Fibroblast of pulmonary artery (primary cell): Measurements from ENCODE around the gene CCDC86.
A peak's percentile ranks its signal among the peaks of the same experiment; 100 is the strongest.

ENCODE experiments used
- DNase-seq: peaks from one replicate; pipeline ENCODE4 v3.0.0-alpha.2; 2010; ENCODE audit warnings: low read depth
- H3K4me3 ChIP-seq: replicated peaks from 2 replicates; pipeline ENCODE4 v1.5.1; 2011; ENCODE audit warnings: low read depth, mild to moderate bottlenecking, control low read depth, low read length, moderate library complexity
- TF ChIP-seq, protein P1 (sequence below): IDR thresholded peaks from 2 replicates; pipeline ENCODE4 v1.5.1; 2011; ENCODE audit warnings: mild to moderate bottlenecking, control low read depth, low read length, inconsistent platforms; ENCODE audit errors: missing control alignments

Gene CCDC86

DNA sequence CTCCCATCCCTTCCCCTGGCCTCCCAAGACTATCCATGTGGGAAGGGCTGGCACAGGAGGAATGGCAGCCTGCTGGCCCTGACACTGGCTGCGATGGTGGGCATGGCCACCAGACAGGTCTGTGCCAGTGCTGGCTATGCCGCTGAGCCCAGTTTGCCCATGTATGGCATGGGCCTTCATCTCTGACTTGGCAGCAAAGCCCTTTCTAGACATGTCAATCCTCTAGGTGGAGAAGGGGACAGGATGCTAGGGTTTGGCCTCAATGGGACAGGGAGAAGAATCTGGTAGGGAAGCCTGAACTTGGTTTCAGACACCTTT, 34.2 kb downstream of the CCDC86 start:
- DNase-seq = no peak
- TF ChIP-seq, protein P1, sequence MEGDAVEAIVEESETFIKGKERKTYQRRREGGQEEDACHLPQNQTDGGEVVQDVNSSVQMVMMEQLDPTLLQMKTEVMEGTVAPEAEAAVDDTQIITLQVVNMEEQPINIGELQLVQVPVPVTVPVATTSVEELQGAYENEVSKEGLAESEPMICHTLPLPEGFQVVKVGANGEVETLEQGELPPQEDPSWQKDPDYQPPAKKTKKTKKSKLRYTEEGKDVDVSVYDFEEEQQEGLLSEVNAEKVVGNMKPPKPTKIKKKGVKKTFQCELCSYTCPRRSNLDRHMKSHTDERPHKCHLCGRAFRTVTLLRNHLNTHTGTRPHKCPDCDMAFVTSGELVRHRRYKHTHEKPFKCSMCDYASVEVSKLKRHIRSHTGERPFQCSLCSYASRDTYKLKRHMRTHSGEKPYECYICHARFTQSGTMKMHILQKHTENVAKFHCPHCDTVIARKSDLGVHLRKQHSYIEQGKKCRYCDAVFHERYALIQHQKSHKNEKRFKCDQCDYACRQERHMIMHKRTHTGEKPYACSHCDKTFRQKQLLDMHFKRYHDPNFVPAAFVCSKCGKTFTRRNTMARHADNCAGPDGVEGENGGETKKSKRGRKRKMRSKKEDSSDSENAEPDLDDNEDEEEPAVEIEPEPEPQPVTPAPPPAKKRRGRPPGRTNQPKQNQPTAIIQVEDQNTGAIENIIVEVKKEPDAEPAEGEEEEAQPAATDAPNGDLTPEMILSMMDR = no peak

DNA sequence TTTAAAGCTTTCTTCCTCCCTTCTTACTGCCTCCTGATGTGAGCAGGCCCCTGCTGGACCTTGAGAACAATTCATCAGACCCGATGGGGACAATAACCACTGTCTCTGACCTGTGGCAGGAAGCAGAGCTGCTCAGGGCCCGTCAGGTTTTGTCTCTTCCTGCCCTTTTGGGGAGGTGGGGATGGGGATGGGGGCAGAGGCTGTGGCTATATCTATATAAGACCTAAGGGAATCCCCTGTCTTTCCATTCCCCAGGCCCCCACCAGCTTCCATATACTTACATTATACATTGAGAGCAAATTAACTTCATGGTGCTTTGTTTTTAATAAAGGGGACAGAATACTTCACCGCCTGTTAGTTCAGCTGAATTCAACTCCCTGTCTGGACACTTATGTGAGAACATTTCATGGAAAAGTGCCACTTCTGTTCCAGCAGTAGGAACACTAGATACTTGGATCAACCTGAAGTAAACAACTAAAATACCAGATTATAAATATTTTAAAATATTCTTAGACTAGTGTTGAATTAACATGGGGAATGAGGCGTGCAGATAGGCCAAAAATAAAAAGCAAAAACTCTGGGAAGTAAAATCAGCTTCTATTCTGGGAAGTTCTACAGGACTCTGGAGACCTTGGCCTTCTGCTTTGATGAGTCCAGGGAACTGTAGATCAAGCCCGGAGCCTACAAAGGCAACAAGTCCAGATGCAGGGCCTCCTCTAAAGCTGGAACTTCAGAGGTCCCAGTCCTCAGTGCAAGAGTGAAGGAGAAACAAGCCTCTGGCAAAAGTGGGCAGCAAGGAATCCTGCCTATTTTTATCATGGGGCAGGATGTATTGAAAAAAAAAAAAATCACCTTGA, 36.6 kb downstream of the CCDC86 start:
- TF ChIP-seq, protein P1 = no peak
- DNase-seq = no peak

More for the DNA sequence above, 34.2 kb downstream of the CCDC86 start:
- no peak overlapping the region for H3K4me3 ChIP-seq

DNA sequence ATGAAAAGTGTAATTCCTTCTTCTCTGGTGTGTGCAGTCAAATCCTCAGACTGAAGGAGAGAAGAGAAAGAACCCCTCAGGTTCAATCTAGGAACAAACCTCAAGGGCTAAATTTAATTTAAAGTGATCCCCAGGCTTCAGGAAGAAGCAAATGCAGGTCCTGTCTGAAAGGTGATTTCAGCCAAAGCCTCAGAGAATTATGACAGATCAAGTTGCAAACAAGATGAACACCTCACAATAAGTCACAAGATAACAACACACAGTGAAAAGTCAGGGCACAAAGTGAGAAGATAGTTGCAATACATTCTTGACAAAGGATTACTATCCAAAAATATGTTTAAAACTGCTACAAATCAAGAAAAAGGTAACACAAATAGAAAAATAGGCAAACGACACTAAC, 37.2 kb downstream of the CCDC86 start:
- no peak for DNase-seq
- H3K4me3 ChIP-seq = no peak overlapping the region
- TF ChIP-seq, protein P1 = no peak

More for the DNA sequence above, 36.6 kb downstream of the CCDC86 start:
- no peak overlapping the region for H3K4me3 ChIP-seq

DNA sequence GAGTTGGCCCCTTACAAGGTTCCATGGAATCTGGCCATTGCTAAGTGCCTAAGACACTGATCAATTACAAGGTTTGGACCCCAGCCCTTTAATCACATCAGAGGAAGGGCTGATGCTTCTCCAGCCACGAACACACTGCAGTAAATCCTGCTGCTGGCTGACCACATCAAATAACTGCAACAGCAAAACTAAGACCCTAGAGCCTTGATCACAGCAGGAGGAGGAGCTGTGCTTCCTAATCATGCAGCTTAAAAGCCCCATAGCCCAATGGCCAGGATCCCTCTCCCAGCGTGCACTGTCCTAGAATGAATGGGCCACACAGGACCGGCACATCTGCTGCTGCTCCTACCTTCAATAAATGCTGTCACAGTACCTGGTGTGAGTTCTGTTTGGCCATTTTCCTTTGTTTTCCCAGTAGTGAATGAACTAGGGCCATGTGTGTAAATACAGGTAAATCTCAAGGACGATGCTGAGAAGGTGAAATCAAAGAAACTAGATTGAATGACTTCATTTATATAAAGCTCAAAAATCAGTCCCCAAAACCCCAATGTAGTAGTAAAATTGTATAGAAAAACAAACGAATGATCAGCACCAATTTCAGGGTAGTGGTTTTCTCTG, 38.2 kb downstream of the CCDC86 start:
- no peak for DNase-seq
- TF ChIP-seq, protein P1 = no peak
- H3K4me3 ChIP-seq = no peak overlapping the region

DNA sequence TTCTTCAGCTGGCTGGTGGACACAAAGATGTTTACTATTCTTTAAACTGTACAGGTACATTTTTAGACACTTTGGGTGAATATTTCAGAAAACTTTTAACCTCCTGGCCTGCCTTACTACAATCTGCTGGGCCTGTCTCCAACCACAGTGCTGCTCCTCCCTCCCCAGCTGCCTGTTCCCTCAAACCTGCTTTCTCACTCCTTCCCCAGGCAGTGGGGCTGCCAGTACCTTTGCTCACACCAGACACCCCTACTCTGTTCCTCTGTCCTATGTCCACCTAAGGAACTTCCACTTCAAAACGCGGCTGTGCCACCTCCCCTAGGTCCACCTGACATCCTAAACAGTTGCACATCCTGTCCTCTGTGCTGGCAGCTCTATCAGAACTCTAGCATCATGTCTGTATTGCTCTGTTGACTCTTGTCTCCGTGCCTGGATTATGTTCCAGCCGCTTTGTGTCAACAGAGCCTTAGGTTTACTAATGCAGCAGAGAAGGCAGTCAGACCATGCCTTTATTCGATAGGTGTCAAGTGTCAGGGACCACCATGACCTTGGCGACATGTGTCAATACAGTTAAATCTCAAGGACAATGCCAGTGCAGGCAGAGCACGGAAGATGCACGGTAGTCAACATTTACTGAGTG, 38.9 kb downstream of the CCDC86 start:
- H3K4me3 ChIP-seq = no peak overlapping the region
- DNase-seq = no peak
- TF ChIP-seq, protein P1 = no peak

DNA sequence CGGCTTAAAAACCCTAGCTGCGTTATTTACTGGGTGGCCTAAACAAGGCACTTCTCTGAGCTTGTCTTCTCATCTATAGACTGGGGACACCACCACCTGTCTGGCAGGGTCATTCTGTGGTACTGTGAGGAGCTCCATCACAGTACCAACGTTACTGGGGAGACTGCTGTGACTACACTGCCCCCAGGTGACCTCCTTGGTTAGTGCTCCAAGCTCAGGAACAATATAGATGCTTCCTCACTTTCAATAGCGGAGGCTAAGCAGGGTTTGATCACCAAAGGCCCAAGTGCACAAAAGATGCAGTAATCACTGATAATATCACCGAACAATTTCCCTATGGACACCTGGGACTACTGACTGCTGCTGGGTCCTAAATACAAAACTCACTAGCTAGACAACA, 45.6 kb downstream of the CCDC86 start:
- peak; percentile 73 for DNase-seq
- TF ChIP-seq, protein P1 = peak; percentile 86
- H3K4me3 ChIP-seq = no peak overlapping the region
